Caco-2 (cell line): ENCODE data around the gene CCDC102B. TPM values are rescaled to one million over a fixed set of nuclear protein-coding genes. Genes with fewer than 3 reads are reported as not detected.

Source experiments
- BruUV-seq: library from RNA; stranded (reverse); fragments of 400-500 nt; replicated peaks from 2 replicates; lab custom pipeline; 2021; lab: Mats Ljungman, UMichigan
- CTCF ChIA-PET: fragments of 300-600 bp; sonication (Branson Sonifier 250); formaldehyde crosslinking; loops from one replicate; lab custom pipeline; 2022; ENCODE audit warnings: antibody characterized with exemption; lab: Charles Lee
- POLR2A ChIA-PET: fragments of 300-600 bp; sonication (Branson Sonifier 250); formaldehyde crosslinking; loops from one replicate; lab custom pipeline; 2022; ENCODE audit warnings: antibody characterized with exemption; lab: Charles Lee
- DNase-seq, 2 experiments: peaks; one replicate each; pipeline versions ENCODE4 v3.0.0 to v3.0.0-alpha.2; 2020 to 2022
- H3K27me3 ChIP-seq: replicated peaks from 2 replicates; pipeline ENCODE4 v1.6.0; 2011; ENCODE audit warnings: low read length; ENCODE audit not compliant: control insufficient read depth, insufficient read depth
- H3K36me3 ChIP-seq: 2 replicates; pipeline ENCODE4 v1.5.1; 2011; ENCODE audit warnings: low read length; ENCODE audit not compliant: control insufficient read depth, insufficient read depth
- H3K4me1 ChIP-seq: fragments of 250-450 bp; sonication (Bioruptor Pico); 2 replicates; pipeline ENCODE4 v1.5.1; 2020; ENCODE audit warnings: mild to moderate bottlenecking
- H3K4me3 ChIP-seq: 2 replicates; pipeline ENCODE4 v1.5.1; 2011; ENCODE audit warnings: low read depth, mild to moderate bottlenecking, control low read depth, low read length
- H3K9me3 ChIP-seq: fragments of 250-450 bp; sonication (Bioruptor Pico); 2 replicates; pipeline ENCODE4 v1.5.1; 2020; ENCODE audit warnings: mild to moderate bottlenecking, moderate library complexity
- H3K27ac Mint-ChIP-seq: one replicate; pipeline ENCODE4 v1.8.0; 2022; ENCODE audit warnings: mixed read lengths; ENCODE audit not compliant: unreplicated experiment
- H3K27me3 Mint-ChIP-seq: one replicate; pipeline ENCODE4 v1.8.0; 2022; ENCODE audit warnings: mixed read lengths; ENCODE audit not compliant: insufficient read depth, unreplicated experiment
- H3K36me3 Mint-ChIP-seq: one replicate; pipeline ENCODE4 v1.8.0; 2022; ENCODE audit warnings: mild to moderate bottlenecking, mixed read lengths; ENCODE audit not compliant: insufficient read depth, unreplicated experiment
- H3K4me1 Mint-ChIP-seq: one replicate; pipeline ENCODE4 v1.8.0; 2022; ENCODE audit warnings: low read depth, mixed read lengths; ENCODE audit not compliant: unreplicated experiment
- H3K4me3 Mint-ChIP-seq: one replicate; pipeline ENCODE4 v1.8.0; 2022; ENCODE audit warnings: mild to moderate bottlenecking, moderate library complexity, mixed read lengths; ENCODE audit not compliant: unreplicated experiment
- H3K9me3 Mint-ChIP-seq: one replicate; pipeline ENCODE4 v1.8.0; 2022; ENCODE audit warnings: mixed read lengths; ENCODE audit not compliant: unreplicated experiment
- intact Hi-C: fragments of 100-400 bp; cut with micrococcal nuclease; formaldehyde crosslinking; loops from one replicate; pipeline ENCODE4 v1.10.0; 2022; ENCODE audit not compliant: unreplicated experiment
- total RNA-seq: library from RNA; stranded (reverse); gene quantifications from 2 replicates; pipeline ENCODE4 v1.2.3, GENCODE V29; 2022
- TF ChIP-seq, protein P1 (sequence below), 2 experiments: fragments of 200-600 bp in 1 of 2; IDR thresholded peaks; 1 replicate in 1 of 2; 2 replicates in 1 of 2; pipeline versions ENCODE4 v1.5.1 to v1.8.0; 2011 to 2022; ENCODE audit warnings: antibody characterized with exemption in 1 of 2, control low read depth in 1 of 2, inconsistent platforms in 1 of 2, low read depth in 1 of 2, low read length in 1 of 2, mild to moderate bottlenecking in 1 of 2, moderate library complexity in 1 of 2; ENCODE audit not compliant: insufficient read depth in 1 of 2, severe bottlenecking in 1 of 2, unreplicated experiment in 1 of 2

CCDC102B gene
- total RNA-seq, 1 experiment from 2014 or later: 1.1 TPM

DNA sequence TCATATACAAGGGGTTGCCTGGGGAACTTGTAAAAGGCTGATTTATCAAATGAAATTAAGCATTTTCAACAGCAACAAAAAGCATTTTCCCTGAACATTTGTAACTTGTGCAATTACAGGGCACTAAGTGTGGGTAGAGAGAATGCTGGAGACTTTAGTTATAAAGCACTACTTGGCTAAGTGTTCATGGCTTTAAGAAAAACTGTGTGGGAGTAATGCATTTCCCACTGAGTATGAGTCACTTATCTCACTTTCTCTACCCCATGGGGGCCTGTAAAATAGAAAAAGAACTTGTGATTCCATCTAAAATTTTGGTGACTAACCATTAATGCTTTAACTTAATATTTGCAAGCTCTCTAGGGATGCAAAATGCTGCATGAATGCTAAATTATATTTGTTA lies 193.4 kb downstream of the CCDC102B start:
- no peaks in the 10 kb centered on the region for H3K27me3 Mint-ChIP-seq
- intact Hi-C loops: no loop called here
- no peaks in the 10 kb centered on the region for H3K27me3 ChIP-seq
- H3K4me1 ChIP-seq: no peaks in the 10 kb centered on the region
- H3K4me3 ChIP-seq: no peak overlapping the region
- H3K36me3 ChIP-seq: no peaks in the 10 kb centered on the region
- no peak overlapping the region for H3K4me3 Mint-ChIP-seq
- H3K36me3 Mint-ChIP-seq: no peaks in the 10 kb centered on the region
- no peaks in the 10 kb centered on the region for H3K9me3 ChIP-seq
- no peaks in the 10 kb centered on the region for H3K4me1 Mint-ChIP-seq
- ChIA-PET CTCF (no interaction called here), POLR2A (no interaction called here)
- DNase-seq: no peak
- TF ChIP-seq, protein P1, sequence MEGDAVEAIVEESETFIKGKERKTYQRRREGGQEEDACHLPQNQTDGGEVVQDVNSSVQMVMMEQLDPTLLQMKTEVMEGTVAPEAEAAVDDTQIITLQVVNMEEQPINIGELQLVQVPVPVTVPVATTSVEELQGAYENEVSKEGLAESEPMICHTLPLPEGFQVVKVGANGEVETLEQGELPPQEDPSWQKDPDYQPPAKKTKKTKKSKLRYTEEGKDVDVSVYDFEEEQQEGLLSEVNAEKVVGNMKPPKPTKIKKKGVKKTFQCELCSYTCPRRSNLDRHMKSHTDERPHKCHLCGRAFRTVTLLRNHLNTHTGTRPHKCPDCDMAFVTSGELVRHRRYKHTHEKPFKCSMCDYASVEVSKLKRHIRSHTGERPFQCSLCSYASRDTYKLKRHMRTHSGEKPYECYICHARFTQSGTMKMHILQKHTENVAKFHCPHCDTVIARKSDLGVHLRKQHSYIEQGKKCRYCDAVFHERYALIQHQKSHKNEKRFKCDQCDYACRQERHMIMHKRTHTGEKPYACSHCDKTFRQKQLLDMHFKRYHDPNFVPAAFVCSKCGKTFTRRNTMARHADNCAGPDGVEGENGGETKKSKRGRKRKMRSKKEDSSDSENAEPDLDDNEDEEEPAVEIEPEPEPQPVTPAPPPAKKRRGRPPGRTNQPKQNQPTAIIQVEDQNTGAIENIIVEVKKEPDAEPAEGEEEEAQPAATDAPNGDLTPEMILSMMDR (IDR thresholded peaks at IDR 0.05; ENCODE audit: insufficient read depth in 1 of 2, low read depth in 1 of 2, low read length in 1 of 2, severe bottlenecking in 1 of 2, unreplicated experiment in 1 of 2): no peak
- BruUV-seq: no TSS peak
- no peak overlapping the region for H3K27ac Mint-ChIP-seq
- no peaks in the 10 kb centered on the region for H3K9me3 Mint-ChIP-seq

- Histone ChIP-seq H3K9me3 (no peaks in the 10 kb centered on the region), H3K27me3 (no peaks in the 10 kb centered on the region), H3K36me3 (no peaks in the 10 kb centered on the region), H3K4me3 (no peak overlapping the region), H3K4me1 (no peaks in the 10 kb centered on the region)
- no peaks in the 10 kb centered on the region for H3K4me1 Mint-ChIP-seq
- no peaks in the 10 kb centered on the region for H3K9me3 Mint-ChIP-seq
- no peak overlapping the region for H3K4me3 Mint-ChIP-seq
- DNase-seq: no peak
- POLR2A ChIA-PET: no interaction called here
- no TSS peak for BruUV-seq
- no peaks in the 10 kb centered on the region for H3K36me3 Mint-ChIP-seq
- H3K27ac Mint-ChIP-seq: no peak overlapping the region
- H3K27me3 Mint-ChIP-seq: no peaks in the 10 kb centered on the region
- TF ChIP-seq, protein P1 (IDR thresholded peaks at IDR 0.05; ENCODE audit: insufficient read depth in 1 of 2, low read depth in 1 of 2, low read length in 1 of 2, severe bottlenecking in 1 of 2, unreplicated experiment in 1 of 2): no peak
- intact Hi-C loops: no loop called here
- CTCF ChIA-PET: no interaction called here
Observed at GRCh38 chr18:68992719-68993482, 195.0 kb downstream of the CCDC102B start.

DNA sequence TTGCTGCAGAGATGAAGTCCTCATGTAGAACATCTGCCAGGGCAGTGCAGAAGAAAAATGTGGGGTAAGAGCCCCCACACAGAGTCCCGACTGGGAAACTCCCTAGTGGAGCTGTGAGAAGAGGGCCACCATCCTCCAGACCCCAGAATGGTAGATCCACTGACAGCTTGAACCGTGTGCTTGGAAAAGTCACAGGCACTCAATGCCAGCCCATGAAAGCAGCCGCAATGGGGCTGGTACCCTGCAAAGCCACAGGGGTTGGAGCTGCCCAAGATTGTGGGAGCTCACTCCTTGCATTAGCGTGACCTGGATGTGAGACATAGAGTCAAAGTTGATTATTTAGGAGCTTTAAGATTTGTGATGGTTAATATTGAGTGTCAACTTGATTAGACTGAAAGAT lies 197.8 kb downstream of the CCDC102B start:
- H3K27me3 Mint-ChIP-seq: no peaks in the 10 kb centered on the region
- H3K27ac Mint-ChIP-seq: no peak overlapping the region
- ChIA-PET CTCF (no interaction called here), POLR2A (no interaction called here)
- Histone ChIP-seq H3K4me3 (no peak overlapping the region), H3K4me1 (no peaks in the 10 kb centered on the region), H3K9me3 (no peaks in the 10 kb centered on the region), H3K36me3 (no peaks in the 10 kb centered on the region), H3K27me3 (no peaks in the 10 kb centered on the region)
- no peak overlapping the region for H3K4me3 Mint-ChIP-seq
- no peaks in the 10 kb centered on the region for H3K9me3 Mint-ChIP-seq
- H3K4me1 Mint-ChIP-seq: no peaks in the 10 kb centered on the region
- DNase-seq: no peak
- no peaks in the 10 kb centered on the region for H3K36me3 Mint-ChIP-seq
- intact Hi-C loops: no loop called here
- no TSS peak for BruUV-seq
- TF ChIP-seq, protein P1 (IDR thresholded peaks at IDR 0.05; ENCODE audit: insufficient read depth in 1 of 2, low read depth in 1 of 2, low read length in 1 of 2, severe bottlenecking in 1 of 2, unreplicated experiment in 1 of 2): no peak
